CD4-positive, alpha-beta T cell treated with Interleukin-2 at 100 ng/mL for 4 hours (primary cell): ENCODE data around the gene DIP2B.
"Not testable (repeated sequence)": the region's sequence is repeated elsewhere in the genome, so short reads cannot be mapped to it uniquely, and the experiment has no call there.

ENCODE experiments used
- DNase-seq: peaks from one replicate; pipeline ENCODE4 v3.0.0-alpha.2; 2020; ENCODE audit warnings: low spot score

Gene DIP2B

GRCh38 chr12:50550530-50551223 is 45.9 kb downstream of the DIP2B start:
- no peak for DNase-seq

GRCh38 chr12:50551866-50552265 is 47.1 kb downstream of the DIP2B start:
- no peak for DNase-seq

- no peak for DNase-seq
Measured at GRCh38 chr12:50554651-50555050, 49.9 kb downstream of the DIP2B start.

GRCh38 chr12:50555471-50555885 is 50.7 kb downstream of the DIP2B start:
- DNase-seq, result no peak

- DNase-seq, result no peak
Measured at GRCh38 chr12:50556273-50556672, 51.5 kb downstream of the DIP2B start.

- not testable (repeated sequence) for DNase-seq
Measured at GRCh38 chr12:50556796-50557195, 52.0 kb downstream of the DIP2B start.

- DNase-seq, result no peak
Measured at GRCh38 chr12:50557421-50557820, 52.6 kb downstream of the DIP2B start.

GRCh38 chr12:50558970-50559369 is 54.2 kb downstream of the DIP2B start:
- DNase-seq, result no peak

- no peak for DNase-seq
Measured at GRCh38 chr12:50562520-50563433, 58.0 kb downstream of the DIP2B start.

- no peak for DNase-seq
Measured at GRCh38 chr12:50563434-50563787, 58.6 kb downstream of the DIP2B start.

- DNase-seq, result no peak
Measured at GRCh38 chr12:50564237-50564947, 59.6 kb downstream of the DIP2B start.

- DNase-seq, result no peak
Measured at GRCh38 chr12:50564948-50565297, 60.1 kb downstream of the DIP2B start.

GRCh38 chr12:50566066-50566465 is 61.3 kb downstream of the DIP2B start:
- DNase-seq, result no peak

- no peak for DNase-seq
Measured at GRCh38 chr12:50567926-50568325, 63.1 kb downstream of the DIP2B start.

- no peak for DNase-seq
Measured at GRCh38 chr12:50568338-50569091, 63.7 kb downstream of the DIP2B start.

GRCh38 chr12:50569321-50569720 is 64.5 kb downstream of the DIP2B start:
- DNase-seq, result no peak

- no peak for DNase-seq
Measured at GRCh38 chr12:50569876-50570275, 65.1 kb downstream of the DIP2B start.

GRCh38 chr12:50571786-50572185 is 67.0 kb downstream of the DIP2B start:
- no peak for DNase-seq

- DNase-seq, result no peak
Measured at GRCh38 chr12:50572287-50572686, 67.5 kb downstream of the DIP2B start.

GRCh38 chr12:50572760-50573159 is 68.0 kb downstream of the DIP2B start:
- no peak for DNase-seq

GRCh38 chr12:50573271-50573670 is 68.5 kb downstream of the DIP2B start:
- no peak for DNase-seq
